HCT116 (cell line): ENCODE data around the gene ATG16L2. TPM values are rescaled to one million over a fixed set of nuclear protein-coding genes. Genes with fewer than 3 reads are reported as not detected.

ENCODE experiments used
- ATAC-seq: fragments of 200-7000 bp; cut with Tn5 transposase; 2 replicates; pipeline ENCODE4 v1.9.1; 2020; ENCODE audit warnings: mild to moderate bottlenecking, moderate library complexity
- BruUV-seq: library from RNA; stranded (reverse); fragments of 400-500 nt; replicated peaks from 2 replicates; lab custom pipeline; 2021; lab: Mats Ljungman, UMichigan
- CTCF ChIA-PET: fragments of 300-600 bp; sonication (Branson Sonifier 250); formaldehyde crosslinking; loops from one replicate; lab custom pipeline; 2021; ENCODE audit warnings: antibody characterized with exemption; lab: Charles Lee
- POLR2A ChIA-PET: fragments of 300-600, 350-600 bp; sonication (Branson Sonifier 250); formaldehyde crosslinking; loops from one replicate; lab custom pipeline; 2021; ENCODE audit warnings: antibody characterized with exemption; lab: Charles Lee
- RAD21 ChIA-PET, 2 experiments: fragments of 300-600 bp; sonication (Branson Sonifier 250); formaldehyde crosslinking; loops; one replicate each; lab custom pipeline; 2023; ENCODE audit warnings: low total read pairs in 2 of 2; ENCODE audit not compliant: uncharacterized antibody in 2 of 2, unreplicated experiment in 2 of 2, low non-redundant PET in 1 of 2; lab: Charles Lee
- DNase-seq: peaks from one replicate; pipeline ENCODE4 v3.0.0-alpha.2; 2010; ENCODE audit warnings: low read depth, low spot score
- H2AFZ ChIP-seq: fragments of 200-600 bp; shearing (Covaris generic), sonication (generic); 2 replicates; pipeline ENCODE4 v1.6.1; 2017; ENCODE audit warnings: low read depth, mixed run types, mixed read lengths, antibody characterized with exemption, low read length; ENCODE audit not compliant: poor library complexity, severe bottlenecking
- H3K27ac ChIP-seq: 2 replicates; pipeline ENCODE4 v1.5.1; 2012; ENCODE audit warnings: low read depth, low read length
- H3K27me3 ChIP-seq: fragments of 200-600 bp; sonication (generic); 2 replicates; pipeline ENCODE4 v1.6.1; 2016; ENCODE audit warnings: mixed run types, low read length, mixed read lengths; ENCODE audit not compliant: insufficient read depth
- H3K36me3 ChIP-seq, 2 experiments: fragments of 200-500 bp in 1 of 2; fragments of 200-600 bp in 1 of 2; sonication (Bioruptor generic) in 1 of 2; sonication (generic) in 1 of 2; 2 replicates each; pipeline versions ENCODE4 v1.5.1 to v1.6.1; 2014 to 2016; ENCODE audit warnings: low read length in 2 of 2, inconsistent platforms in 1 of 2, mixed read lengths in 1 of 2, mixed run types in 1 of 2; ENCODE audit not compliant: insufficient read depth in 2 of 2, control insufficient read depth in 1 of 2
- H3K4me1 ChIP-seq, 2 experiments: fragments of 200-600 bp in 1 of 2; sonication (generic) in 1 of 2; 2 replicates each; pipeline versions ENCODE4 v1.5.1 to v1.6.1; 2012 to 2017; ENCODE audit warnings: low read length in 2 of 2, inconsistent platforms in 1 of 2, mild to moderate bottlenecking in 1 of 2, mixed read lengths in 1 of 2, mixed run types in 1 of 2, moderate library complexity in 1 of 2; ENCODE audit not compliant: insufficient read depth in 2 of 2, control insufficient read depth in 1 of 2
- H3K4me2 ChIP-seq: fragments of 200-600 bp; sonication (generic); 2 replicates; pipeline ENCODE4 v1.6.1; 2017; ENCODE audit warnings: mixed run types, low read length, mixed read lengths
- H3K4me3 ChIP-seq, 2 experiments: fragments of 200-600 bp in 1 of 2; sonication (generic) in 1 of 2; replicated peaks in 1 of 2; 2 replicates each; pipeline ENCODE4 v1.5.1; 2011 to 2016; ENCODE audit warnings: low read length in 2 of 2, control low read depth in 1 of 2, low read depth in 1 of 2, mild to moderate bottlenecking in 1 of 2, mixed read lengths in 1 of 2, mixed run types in 1 of 2
- H3K79me2 ChIP-seq: fragments of 200-600 bp; sonication (generic); 2 replicates; pipeline ENCODE4 v1.6.1; 2017; ENCODE audit warnings: mild to moderate bottlenecking, mixed run types, low read length, moderate library complexity, mixed read lengths; ENCODE audit not compliant: insufficient read depth
- H3K9ac ChIP-seq: fragments of 200-600 bp; sonication (generic); 2 replicates; pipeline ENCODE4 v1.6.1; 2016; ENCODE audit warnings: low read length, mixed read lengths
- H3K9me2 ChIP-seq: fragments of 200-600 bp; sonication (generic), shearing (Covaris generic); 2 replicates; pipeline ENCODE4 v1.6.1; 2017; ENCODE audit warnings: mixed run types, mild to moderate bottlenecking, moderate library complexity; ENCODE audit not compliant: insufficient read depth
- H3K9me3 ChIP-seq, 2 experiments: fragments of 200-500 bp in 1 of 2; fragments of 200-600 bp in 1 of 2; sonication (Bioruptor generic) in 1 of 2; sonication (generic) in 1 of 2; 2 replicates each; pipeline ENCODE4 v1.6.1; 2014 to 2017; ENCODE audit warnings: low read length in 2 of 2, mixed read lengths in 2 of 2, inconsistent platforms in 1 of 2, low read depth in 1 of 2, mild to moderate bottlenecking in 1 of 2, mixed run types in 1 of 2, moderate library complexity in 1 of 2; ENCODE audit not compliant: control insufficient read depth in 1 of 2, insufficient read depth in 1 of 2
- H4K20me1 ChIP-seq: fragments of 200-600 bp; sonication (generic), shearing (Covaris generic); 2 replicates; pipeline ENCODE4 v1.6.1; 2017; ENCODE audit warnings: mixed run types, mild to moderate bottlenecking, moderate library complexity; ENCODE audit not compliant: insufficient read depth
- CBX3 ChIP-seq: IDR thresholded peaks from 2 replicates; pipeline ENCODE4 v1.6.1; 2012; ENCODE audit warnings: low read depth
- CTCF ChIP-seq, 3 experiments: fragments of 200-600 bp in 1 of 3; sonication (generic) in 1 of 3; IDR thresholded peaks in 2 of 3; conservative IDR thresholded peaks in 1 of 3; 2 replicates each; pipeline ENCODE4 v1.5.1; 2012 to 2017; ENCODE audit warnings: low read depth in 2 of 3, low read length in 2 of 3, antibody characterized with exemption in 1 of 3, borderline replicate concordance in 1 of 3, control low read depth in 1 of 3, mild to moderate bottlenecking in 1 of 3, mixed read lengths in 1 of 3, mixed run types in 1 of 3, moderate library complexity in 1 of 3; ENCODE audit not compliant: insufficient read depth in 1 of 3
- JUND ChIP-seq: IDR thresholded peaks from 2 replicates; pipeline ENCODE4 v1.6.1; 2012
- MAX ChIP-seq: IDR thresholded peaks from 2 replicates; pipeline ENCODE4 v1.6.1; 2012
- RAD21 ChIP-seq: IDR thresholded peaks from 2 replicates; pipeline ENCODE4 v1.6.1; 2012; ENCODE audit warnings: low read depth, mild to moderate bottlenecking
- REST ChIP-seq: IDR thresholded peaks from 2 replicates; pipeline ENCODE4 v1.6.1; 2012; ENCODE audit warnings: low read depth
- ZBTB33 ChIP-seq: IDR thresholded peaks from 2 replicates; pipeline ENCODE4 v1.6.1; 2011; ENCODE audit warnings: mild to moderate bottlenecking, low read length, moderate library complexity; ENCODE audit not compliant: insufficient replicate concordance; ENCODE audit errors: extremely low read depth
- ZNF274 ChIP-seq: fragments of 200-500 bp; sonication (Bioruptor generic); IDR thresholded peaks from 2 replicates; pipeline ENCODE4 v1.6.1; 2014; ENCODE audit warnings: mild to moderate bottlenecking, low read depth, low read length, inconsistent platforms
- intact Hi-C: fragments of 100-400 bp; cut with micrococcal nuclease; formaldehyde crosslinking; loops from 2 replicates; pipeline ENCODE4 v1.10.0; 2022
- total RNA-seq: library from RNA; stranded (reverse); gene quantifications from one replicate; pipeline ENCODE4 v1.2.1, GENCODE V29; 2021; ENCODE audit not compliant: unreplicated experiment

Gene ATG16L2
- total RNA-seq, 1 experiment from 2014 or later: 15.2 TPM

GRCh38 chr11:72784662-72785061 lies 29.5 kb upstream of the ATG16L2 start (continued):
- no peak for TF ChIP-seq REST
- TF ChIP-seq ZNF274: no peak
- TF ChIP-seq CTCF (IDR thresholded peaks at IDR 0.05 in 2 of 3, conservative IDR thresholded peaks at IDR 0.05 in 1 of 3; ENCODE audit: borderline replicate concordance in 1 of 3, insufficient read depth in 1 of 3, low read depth in 2 of 3, low read length in 2 of 3): no peak
- TF ChIP-seq RAD21: no peak
- no peak for TF ChIP-seq JUND

GRCh38 chr11:72786305-72787215 lies 27.7 kb upstream of the ATG16L2 start:
- ATAC-seq: no peak
- H3K9me2 ChIP-seq: no peaks in the 10 kb centered on the region
- H3K79me2 ChIP-seq: no peaks in the 10 kb centered on the region
- H3K4me1 ChIP-seq: peaks cover 20 to 52% of the 10 kb centered on the region in 2 experiments
- no peaks in the 10 kb centered on the region for H4K20me1 ChIP-seq
- H3K4me3 ChIP-seq: no peak overlapping the region
- POLR2A ChIA-PET: no interaction called here
- no TSS peak for BruUV-seq
- RAD21 ChIA-PET: interaction anchor here (0.9 to 1.3 kb wide), 2 partner anchors 45 to 62 kb away, joined by 3 read pairs; no protein-coding TSS in a partner anchor
- DNase-seq: no peak
- CTCF ChIA-PET: interaction anchor here (0.7 kb wide), 1 partner anchor 107 kb away, joined by 3 read pairs; no protein-coding TSS in a partner anchor
- no peaks in the 10 kb centered on the region for H3K36me3 ChIP-seq
- H3K27ac ChIP-seq: no peak overlapping the region
- H3K4me2 ChIP-seq: no peak overlapping the region
- no peak overlapping the region for H3K9ac ChIP-seq
- H3K27me3 ChIP-seq: no peaks in the 10 kb centered on the region
- intact Hi-C loops: no loop called here
- TF ChIP-seq MAX (no peak), CBX3 (no peak), ZBTB33 (no peak)
- no peak overlapping the region for H2AFZ ChIP-seq
- H3K9me3 ChIP-seq: no peaks in the 10 kb centered on the region
